Kidney capillary endothelial cell (primary cell): ENCODE results near the gene MBP.
A peak's percentile ranks its signal among the peaks of the same experiment; 100 is the strongest.
"Not testable (repeated sequence)": the region's sequence is repeated elsewhere in the genome, so short reads cannot be mapped to it uniquely, and the experiment has no call there.

ENCODE experiments used
- DNase-seq: peaks from one replicate; pipeline ENCODE4 v3.0.0-alpha.2; 2018; ENCODE audit warnings: low spot score

The MBP gene

GRCh38 chr18:76970770-76971559 lies 161.6 kb downstream of the MBP start:
- DNase-seq: no peak

GRCh38 chr18:76967721-76968472 lies 164.7 kb downstream of the MBP start:
- DNase-seq: no peak

GRCh38 chr18:76967299-76967698 lies 165.3 kb downstream of the MBP start:
- not testable (repeated sequence) for DNase-seq

GRCh38 chr18:76965555-76966151 lies 166.9 kb downstream of the MBP start:
- DNase-seq: not testable (repeated sequence)

GRCh38 chr18:76963936-76964335 lies 168.6 kb downstream of the MBP start:
- no peak for DNase-seq

GRCh38 chr18:76962851-76963250 lies 169.7 kb downstream of the MBP start:
- no peak for DNase-seq

GRCh38 chr18:76960528-76961035 lies 172.0 kb downstream of the MBP start:
- DNase-seq: no peak

- DNase-seq: no peak
Observed at GRCh38 chr18:76959605-76960004, 173.0 kb downstream of the MBP start.

GRCh38 chr18:76958692-76959341 lies 173.8 kb downstream of the MBP start:
- peak; percentile 39 for DNase-seq

- no peak for DNase-seq
Observed at GRCh38 chr18:76957384-76958355, 174.9 kb downstream of the MBP start.

- no peak for DNase-seq
Observed at GRCh38 chr18:76956648-76957047, 175.9 kb downstream of the MBP start.

- no peak for DNase-seq
Observed at GRCh38 chr18:76955524-76956170, 176.9 kb downstream of the MBP start.

GRCh38 chr18:76953583-76954233 lies 178.9 kb downstream of the MBP start:
- no peak for DNase-seq

GRCh38 chr18:76953156-76953555 lies 179.4 kb downstream of the MBP start:
- no peak for DNase-seq

- no peak for DNase-seq
Observed at GRCh38 chr18:76952747-76953146, 179.8 kb downstream of the MBP start.

- no peak for DNase-seq
Observed at GRCh38 chr18:76951456-76952247, 180.9 kb downstream of the MBP start.

- no peak for DNase-seq
Observed at GRCh38 chr18:76948345-76948744, 184.2 kb downstream of the MBP start.

- DNase-seq: not testable (repeated sequence)
Observed at GRCh38 chr18:76944346-76944745, 188.2 kb downstream of the MBP start.
